ENCODE data around the gene KIF1B. TPM values are rescaled to one million over a fixed set of nuclear protein-coding genes. Genes with fewer than 3 reads are reported as not detected.

The KIF1B gene
- total and polyA plus RNA-seq, 9 of the 15 experiments (the other 6 are each of a cell fraction or from before 2014, with no cell fraction given) = 2.8 to 19.8 (median 11.9) TPM

GRCh38 chr1:10379101-10379620, 168.8 kb downstream of the KIF1B start:
- DNase-seq (ENCODE audit: extremely low read depth in 1 of 4, low spot score in 3 of 4) (no peak), FAIRE-seq (no peak), ATAC-seq (no peak)
- TF ChIP-seq, protein P1, sequence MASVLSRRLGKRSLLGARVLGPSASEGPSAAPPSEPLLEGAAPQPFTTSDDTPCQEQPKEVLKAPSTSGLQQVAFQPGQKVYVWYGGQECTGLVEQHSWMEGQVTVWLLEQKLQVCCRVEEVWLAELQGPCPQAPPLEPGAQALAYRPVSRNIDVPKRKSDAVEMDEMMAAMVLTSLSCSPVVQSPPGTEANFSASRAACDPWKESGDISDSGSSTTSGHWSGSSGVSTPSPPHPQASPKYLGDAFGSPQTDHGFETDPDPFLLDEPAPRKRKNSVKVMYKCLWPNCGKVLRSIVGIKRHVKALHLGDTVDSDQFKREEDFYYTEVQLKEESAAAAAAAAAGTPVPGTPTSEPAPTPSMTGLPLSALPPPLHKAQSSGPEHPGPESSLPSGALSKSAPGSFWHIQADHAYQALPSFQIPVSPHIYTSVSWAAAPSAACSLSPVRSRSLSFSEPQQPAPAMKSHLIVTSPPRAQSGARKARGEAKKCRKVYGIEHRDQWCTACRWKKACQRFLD (CRISPR knock-in tag; IDR thresholded peaks at IDR 0.05) = no peak
- TF ChIP-seq NBN (IDR thresholded peaks at IDR 0.05; ENCODE audit: low read depth) (no peak), LARP7 (IDR thresholded peaks at IDR 0.05) (no peak), NFIX (CRISPR knock-in tag; IDR thresholded peaks at IDR 0.05; ENCODE audit: low read depth) (no peak), NONO (IDR thresholded peaks at IDR 0.05; ENCODE audit: low read depth in 2 of 2, low read length in 1 of 2) (no peak), RBFOX2 (IDR thresholded peaks at IDR 0.05; ENCODE audit: low read depth, low read length) (no peak), CHD1 (IDR thresholded peaks at IDR 0.05; ENCODE audit: low read length) (no peak), FOXP1 (CRISPR knock-in tag; IDR thresholded peaks at IDR 0.05) (no peak), DMBX1 (CRISPR knock-in tag; IDR thresholded peaks at IDR 0.05; ENCODE audit: borderline replicate concordance) (no peak), HNRNPK (IDR thresholded peaks at IDR 0.05; ENCODE audit: low read depth, low read length, poor library complexity, severe bottlenecking) (no peak), CC2D1A (IDR thresholded peaks at IDR 0.05) (no peak), ZNF143 (CRISPR knock-in tag; IDR thresholded peaks at IDR 0.05) (no peak), FOXK2 (conservative IDR thresholded peaks at IDR 0.05 in 1 of 2, IDR thresholded peaks at IDR 0.05 in 1 of 2; ENCODE audit: low read depth in 2 of 2) (no peak), GTF2E2 (tag; IDR thresholded peaks at IDR 0.05) (no peak), ERF (CRISPR knock-in tag; IDR thresholded peaks at IDR 0.05) (no peak), CGGBP1 (CRISPR knock-in tag; IDR thresholded peaks at IDR 0.05) (no peak)
- H3K27ac ChIP-seq (ENCODE audit: extremely low read depth, low read depth, low read length) = no peak overlapping the region
- in situ Hi-C loops (cut with MboI) (loop anchor here (5.0 kb wide), 1 partner anchor 118 kb away; no protein-coding TSS in a partner anchor), intact Hi-C loops (cut with micrococcal nuclease) (loop anchor here (5.0 kb wide), 1 partner anchor 93 kb away; the partner anchor contains the start of genes DFFA and PEX14)
- H3K4me3 ChIP-seq = no peak overlapping the region
- no peak overlapping the region for H2AFZ ChIP-seq (ENCODE audit: low read depth, low read length)
- H3K4me2 ChIP-seq (ENCODE audit: insufficient read depth, low read length) = no peak overlapping the region
- BruUV-seq (replicated peaks) = no TSS peak
- 56% methylated on average over 10 of the region's 10 CpGs for WGBS (ENCODE audit: insufficient coverage, low coverage, missing lambda C conversion rate)
- ChIA-PET POLR2A (interaction anchor here (0.9 to 1.2 kb wide), 2 partner anchors 111 to 163 kb away, joined by 3 to 4 read pairs; no protein-coding TSS in a partner anchor), CTCF (ENCODE audit: low intra/inter-chr PET ratio) (interaction anchor here (0.6 to 3.8 kb wide), 4 partner anchors 46 to 116 kb away, joined by 3 to 88 read pairs (median 17); partner anchors contain the start of gene CENPS)
- H4K20me1 ChIP-seq (replicated peaks; ENCODE audit: control insufficient read depth, insufficient read depth, low read length) = no peaks in the 10 kb centered on the region
- no peaks in the 10 kb centered on the region for H3K9me3 ChIP-seq (replicated peaks; ENCODE audit: control insufficient read depth, insufficient read depth, low read depth, low read length)
- H3K9me1 ChIP-seq (ENCODE audit: control insufficient read depth, insufficient read depth, low read length) = no peaks in the 10 kb centered on the region
- peak overlapping the region in 1 of 2 experiments; percentile 57; a peak in 1 of 4 replicates for H3K9ac ChIP-seq (ENCODE audit: insufficient read depth in 1 of 2, low read depth in 2 of 2, low read length in 2 of 2)
- peaks cover 18% of the 10 kb centered on the region; the same call in 1 of the 3 replicates for H3K36me3 ChIP-seq (ENCODE audit: control insufficient read depth, insufficient read depth, low read length)
- H3K4me1 ChIP-seq (replicated peaks in 1 of 2; ENCODE audit: control insufficient read depth in 2 of 2, insufficient read depth in 2 of 2, low read length in 2 of 2) = peaks cover 8% of the 10 kb centered on the region in 2 experiments; a peak in 4 of 5 replicates
- H3K27me3 ChIP-seq (ENCODE audit: control insufficient read depth in 2 of 2, insufficient read depth in 2 of 2, low read length in 2 of 2) = no peaks in the 10 kb centered on the region
- H3K79me2 ChIP-seq (ENCODE audit: control insufficient read depth, insufficient read depth, low read length) = no peaks in the 10 kb centered on the region
